OCI-LY1 (cell line): Measurements from ENCODE around the gene CPLX1.

Experiments
- CTCF ChIP-seq: fragments of 200-600 bp; sonication (generic), shearing (Covaris generic); IDR thresholded peaks from 2 replicates; pipeline ENCODE4 v1.5.1; 2017; ENCODE audit warnings: mild to moderate bottlenecking, antibody characterized with exemption, low read length, moderate library complexity, mixed read lengths
- EZH2 ChIP-seq: fragments of 200-600 bp; sonication (generic), shearing (Covaris generic); IDR thresholded peaks from 2 replicates; pipeline ENCODE4 v1.8.0; 2017; ENCODE audit warnings: borderline replicate concordance, mixed run types, mild to moderate bottlenecking, antibody characterized with exemption, low read length, moderate library complexity, mixed read lengths

- no peak for TF ChIP-seq CTCF
- TF ChIP-seq EZH2 = no peak
These were observed 19.9 kb upstream of the CPLX1 start for GRCh38 chr4:845836-846251.
